Fibroblast of upper back skin (primary cell): ENCODE measurements around the gene SPP2.

Experiments used
- DNase-seq: peaks from one replicate; pipeline ENCODE4 v3.0.0-alpha.2; 2013

SPP2 gene, protein sequence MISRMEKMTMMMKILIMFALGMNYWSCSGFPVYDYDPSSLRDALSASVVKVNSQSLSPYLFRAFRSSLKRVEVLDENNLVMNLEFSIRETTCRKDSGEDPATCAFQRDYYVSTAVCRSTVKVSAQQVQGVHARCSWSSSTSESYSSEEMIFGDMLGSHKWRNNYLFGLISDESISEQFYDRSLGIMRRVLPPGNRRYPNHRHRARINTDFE

DNA sequence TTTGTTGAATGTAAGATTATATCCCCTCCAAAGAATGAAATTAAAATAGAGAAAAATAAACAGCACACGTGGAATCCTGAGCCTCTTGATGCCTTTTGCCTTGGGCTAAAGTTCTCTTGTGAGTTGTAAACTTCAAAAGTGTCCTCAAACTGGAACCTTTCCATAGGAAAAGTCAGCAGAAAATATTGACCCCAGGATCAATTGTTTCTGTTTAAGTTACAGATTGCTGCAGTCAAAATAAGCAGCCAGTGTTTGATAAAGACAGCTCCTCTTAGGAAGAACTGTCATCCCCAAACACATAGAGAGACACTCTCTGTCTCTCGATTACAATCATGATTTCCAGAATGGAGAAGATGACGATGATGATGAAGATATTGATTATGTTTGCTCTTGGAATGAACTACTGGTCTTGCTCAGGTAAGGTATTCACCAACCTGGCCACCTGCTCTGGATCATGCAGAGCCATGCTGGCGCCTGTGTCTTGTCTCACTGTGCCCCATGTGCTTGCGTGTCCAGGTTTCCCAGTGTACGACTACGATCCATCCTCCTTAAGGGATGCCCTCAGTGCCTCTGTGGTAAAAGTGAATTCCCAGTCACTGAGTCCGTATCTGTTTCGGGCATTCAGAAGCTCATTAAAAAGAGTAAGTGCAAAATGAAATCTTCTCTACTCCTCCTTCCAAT is at the start of gene SPP2:
Gene SPP2, plus strand, starts transcription at position 248 of the 681 bp plus-strand sequence. Its CDS starts 85 bp downstream, at position 333.
- no peak for DNase-seq

DNA sequence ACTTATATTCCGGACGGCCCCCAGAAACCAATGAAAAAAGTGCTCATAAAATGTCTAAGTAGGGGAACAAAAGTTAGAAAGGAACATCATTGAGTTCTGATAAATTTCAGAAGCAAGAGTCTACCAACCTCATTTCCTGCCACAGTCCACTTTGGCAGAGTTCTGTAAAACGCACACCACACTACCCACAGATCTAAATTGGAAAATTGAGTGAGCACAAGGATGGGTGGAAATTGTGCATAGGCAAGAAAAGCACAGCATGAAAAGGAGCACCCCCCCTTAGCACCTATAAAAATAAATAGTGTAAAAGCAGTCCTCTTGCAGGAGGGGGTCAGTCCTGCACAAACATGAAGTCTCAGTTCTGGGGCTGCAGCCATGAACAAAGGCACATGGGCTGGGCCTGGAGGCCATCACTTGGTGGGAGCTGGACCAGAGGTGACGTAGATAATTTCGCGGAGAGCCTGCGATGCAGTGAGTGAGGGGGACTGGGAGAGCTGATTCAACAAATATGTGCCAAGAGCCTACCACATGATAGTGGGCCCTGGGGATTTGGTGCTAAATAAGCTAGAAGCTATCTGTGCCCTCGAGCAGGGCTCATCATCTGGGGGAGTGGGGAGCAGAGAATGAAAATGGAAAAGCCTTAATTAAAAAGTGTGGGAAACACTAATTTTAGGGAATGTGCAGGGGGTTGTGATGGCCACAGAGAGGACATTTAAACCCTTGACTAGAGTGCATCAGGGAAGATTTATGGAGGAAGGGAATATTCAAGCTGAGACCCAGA is 48.9 kb upstream of the SPP2 start:
- no peak for DNase-seq

DNA sequence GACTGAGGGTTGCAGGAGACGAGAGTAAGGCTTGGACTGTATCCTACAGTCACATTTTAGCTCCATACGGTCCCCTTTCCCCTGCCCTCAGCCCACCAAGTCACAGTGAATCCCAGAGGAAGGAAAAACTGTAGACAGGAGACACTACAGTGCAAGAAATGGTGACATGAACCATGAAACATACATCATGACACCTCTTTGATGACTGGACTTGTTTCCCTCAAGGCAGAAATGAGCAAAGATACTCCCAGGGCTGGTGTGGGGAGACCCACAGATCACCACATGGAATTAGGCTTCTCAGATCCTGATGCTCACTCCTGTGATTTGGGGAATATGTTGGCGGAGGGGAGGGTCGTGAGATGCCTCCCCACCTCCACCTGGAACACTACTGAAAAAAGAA is 48.2 kb upstream of the SPP2 start:
- DNase-seq, result no peak

DNA sequence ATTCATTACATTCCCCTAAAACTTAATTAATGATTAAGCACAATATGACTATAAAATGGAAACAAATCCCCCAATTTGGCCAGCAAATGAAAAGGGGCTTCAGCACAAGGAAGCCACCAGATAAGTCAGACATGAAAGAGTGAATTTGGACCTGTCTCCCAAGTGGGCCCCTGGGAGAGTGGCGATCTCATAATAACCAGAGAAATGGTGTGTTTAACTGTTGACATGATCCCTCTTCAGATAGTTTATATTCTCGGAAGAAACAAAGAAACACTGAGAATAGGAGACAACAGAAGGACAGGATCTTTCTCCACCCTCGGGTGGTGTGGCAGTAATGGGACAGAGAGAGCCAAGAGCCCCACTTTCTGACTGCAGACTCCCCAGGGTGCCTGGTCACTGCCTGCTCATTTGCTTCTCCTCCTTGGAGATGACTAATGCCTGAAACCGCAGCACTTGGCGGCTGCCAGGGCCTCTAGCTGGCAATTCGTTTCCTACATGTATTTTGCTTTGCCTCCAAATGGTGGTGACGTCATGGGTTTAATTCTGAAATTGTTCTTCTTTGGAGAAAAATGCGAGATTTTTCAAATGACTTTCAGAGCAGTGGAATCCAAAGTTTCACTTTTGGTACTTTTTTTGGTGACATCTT is 46.4 kb upstream of the SPP2 start:
- DNase-seq, result peak; percentile 92

DNA sequence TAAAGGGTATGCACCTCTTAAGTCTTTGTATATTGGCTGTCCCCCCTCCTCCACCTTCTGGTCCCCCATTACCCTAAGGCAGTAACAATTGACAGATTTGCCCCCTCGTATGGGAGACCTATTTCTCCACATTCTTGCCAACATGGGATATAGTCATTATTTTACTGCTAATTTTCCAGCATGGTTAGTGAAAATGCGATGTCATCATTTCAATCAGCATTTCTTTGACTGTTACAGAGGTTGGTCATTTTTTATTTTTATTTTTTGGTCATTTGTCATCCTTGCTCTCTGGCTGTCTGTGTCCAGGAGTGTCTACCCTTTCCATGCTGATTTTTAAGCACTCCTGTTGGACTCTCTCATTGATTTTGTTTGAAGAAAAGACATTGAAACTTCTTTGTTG is 45.4 kb upstream of the SPP2 start:
- no peak for DNase-seq

DNA sequence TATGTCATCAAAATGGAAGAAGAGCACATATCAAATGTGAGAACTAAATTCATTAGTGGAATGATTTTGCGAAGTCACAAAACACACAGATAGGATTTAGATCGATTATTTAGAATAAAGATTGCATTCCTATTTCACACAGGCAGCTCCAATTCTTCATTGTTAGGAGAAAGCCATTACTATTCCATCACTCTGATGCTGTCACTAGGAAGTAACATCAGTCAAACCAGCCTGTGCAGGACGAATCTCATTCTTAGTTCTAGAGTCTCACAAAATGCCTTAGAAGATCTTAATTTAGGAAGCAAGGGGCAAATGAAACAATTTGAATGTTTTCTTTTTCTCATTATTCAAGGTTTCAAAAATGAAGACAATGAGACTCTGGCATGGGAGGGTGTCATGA is 44.0 kb upstream of the SPP2 start:
- no peak for DNase-seq

DNA sequence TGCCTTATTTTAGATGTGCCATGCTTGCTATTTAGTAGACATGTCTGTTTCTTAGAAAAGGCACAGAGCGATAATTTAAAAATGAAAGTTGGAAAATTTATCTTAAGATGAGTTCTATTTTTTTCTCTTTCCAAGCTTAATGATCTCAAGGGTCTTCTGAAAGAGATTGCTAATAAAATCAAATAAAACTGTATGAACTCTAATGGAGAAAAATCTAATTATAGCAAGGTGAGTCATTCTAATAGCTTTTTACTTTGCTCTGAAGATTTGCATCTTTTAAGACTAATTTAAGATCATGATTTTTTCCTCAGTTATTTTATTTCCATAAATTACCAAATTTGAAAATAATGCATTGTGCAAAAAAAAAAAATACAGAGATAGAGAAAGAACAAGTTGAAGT is 36.1 kb upstream of the SPP2 start:
- no peak for DNase-seq

DNA sequence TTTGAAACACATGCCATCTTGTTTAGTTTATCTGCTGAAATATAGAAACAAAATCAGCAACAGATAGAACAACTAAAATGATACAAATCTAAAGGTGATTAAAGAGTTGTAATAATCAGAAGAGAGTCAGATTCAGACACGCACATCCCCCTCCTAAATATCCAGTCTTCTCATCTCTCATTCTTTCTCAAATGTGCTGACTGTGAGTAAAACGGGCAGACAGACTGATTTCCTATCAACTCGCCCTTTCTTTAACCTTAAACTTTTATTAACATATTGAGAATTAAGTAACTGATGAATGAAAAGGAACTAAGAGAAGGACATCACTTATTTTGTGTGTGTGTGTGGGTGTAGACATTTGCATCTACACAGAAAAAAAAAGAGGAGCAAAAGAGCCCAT is 34.6 kb upstream of the SPP2 start:
- DNase-seq, result no peak

DNA sequence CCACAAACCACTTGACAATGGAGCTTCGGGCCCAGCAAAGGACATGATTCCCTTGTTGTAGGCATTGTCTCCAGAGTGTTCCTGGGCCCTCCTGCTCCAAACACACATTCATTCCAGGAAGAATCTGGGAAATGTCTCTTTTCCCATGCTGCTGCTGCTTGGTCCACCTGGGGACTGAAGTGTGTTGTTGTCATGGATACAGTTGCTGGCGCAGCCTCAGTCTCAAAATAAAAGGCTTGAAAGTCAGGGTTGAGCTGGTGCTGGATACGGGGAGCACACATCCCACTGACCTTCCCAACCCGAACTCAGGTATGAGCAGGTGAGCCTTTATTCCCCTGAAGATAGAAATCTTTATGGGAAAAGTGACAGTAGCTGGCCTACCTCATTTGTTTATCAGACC is 30.6 kb upstream of the SPP2 start:
- no peak for DNase-seq

DNA sequence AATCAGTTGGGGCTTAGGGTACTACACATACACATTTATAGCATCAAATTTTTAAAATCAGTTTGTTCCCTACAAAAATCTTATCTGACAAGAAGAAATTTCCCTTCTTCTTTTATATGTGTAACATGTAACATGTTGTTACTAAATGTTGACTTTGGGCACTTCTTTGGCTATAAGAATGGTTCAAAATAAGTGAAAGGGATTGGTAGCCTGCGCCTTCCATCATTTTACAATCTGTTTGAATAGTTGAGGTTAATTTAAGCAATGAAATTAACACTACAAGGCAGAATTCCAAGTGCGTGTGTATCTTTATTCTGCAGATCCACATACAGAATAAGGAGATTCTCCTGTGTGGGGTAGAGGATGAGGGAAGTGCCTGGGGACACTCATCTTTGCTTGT is 30.2 kb upstream of the SPP2 start:
- no peak for DNase-seq

DNA sequence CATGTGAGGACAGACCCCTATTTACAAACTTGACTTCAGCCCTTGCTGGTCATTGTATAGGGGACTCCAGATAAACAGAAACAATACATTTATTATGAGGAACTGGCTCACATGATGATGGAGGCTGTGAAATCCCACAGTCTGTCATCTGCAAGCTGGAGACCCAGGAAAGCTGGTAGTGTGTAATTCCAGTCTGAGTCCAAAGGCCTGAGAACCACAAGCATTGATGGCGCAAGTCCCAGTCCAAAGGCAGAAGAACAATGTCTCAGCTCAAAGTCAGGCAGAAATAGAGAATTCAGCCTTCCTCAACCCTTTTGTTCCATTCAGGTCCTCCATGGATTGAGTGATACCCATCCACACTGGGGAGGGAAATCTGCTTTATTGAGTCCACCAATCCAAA is 28.1 kb upstream of the SPP2 start:
- no peak for DNase-seq

DNA sequence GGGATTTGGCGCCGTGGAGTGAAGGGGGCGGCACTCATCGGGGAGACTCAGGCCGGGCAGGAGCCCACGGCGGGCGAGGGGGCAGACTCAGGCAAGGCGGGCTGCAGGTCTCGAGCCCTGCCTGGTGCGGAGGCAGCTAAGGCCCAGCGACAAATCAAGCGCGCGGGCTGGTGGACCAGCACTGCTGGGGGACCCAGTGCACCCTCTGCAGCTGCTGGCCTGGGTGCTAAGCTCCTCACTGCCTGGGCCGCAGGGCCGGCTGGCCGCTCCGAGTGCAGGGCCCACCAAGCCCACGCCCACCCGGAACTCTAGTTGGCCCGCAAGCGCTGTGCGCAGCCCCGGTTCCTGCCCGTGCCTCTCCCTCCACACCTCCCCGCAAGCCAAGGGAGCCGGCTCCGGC is 26.2 kb upstream of the SPP2 start:
- DNase-seq, result no peak

DNA sequence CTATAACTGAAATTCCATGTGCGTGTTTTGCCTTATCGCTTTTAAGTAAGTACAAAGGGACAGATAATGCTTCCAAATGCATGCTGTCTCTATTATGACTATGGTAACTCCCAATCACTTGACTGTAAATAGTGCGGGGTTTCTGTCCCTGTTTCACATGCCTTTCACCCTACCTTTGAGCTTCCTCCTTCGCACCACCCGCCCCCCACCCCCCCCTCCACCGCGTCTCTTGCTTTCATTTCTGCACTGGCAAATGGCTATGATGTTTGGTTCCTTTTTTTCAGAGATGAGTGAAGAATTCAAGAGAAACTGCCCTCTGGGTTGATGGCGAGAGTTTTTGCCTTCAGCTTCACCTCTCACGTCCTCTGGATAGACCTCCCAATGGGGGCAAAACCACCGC is 25.0 kb upstream of the SPP2 start:
- DNase-seq, result no peak

DNA sequence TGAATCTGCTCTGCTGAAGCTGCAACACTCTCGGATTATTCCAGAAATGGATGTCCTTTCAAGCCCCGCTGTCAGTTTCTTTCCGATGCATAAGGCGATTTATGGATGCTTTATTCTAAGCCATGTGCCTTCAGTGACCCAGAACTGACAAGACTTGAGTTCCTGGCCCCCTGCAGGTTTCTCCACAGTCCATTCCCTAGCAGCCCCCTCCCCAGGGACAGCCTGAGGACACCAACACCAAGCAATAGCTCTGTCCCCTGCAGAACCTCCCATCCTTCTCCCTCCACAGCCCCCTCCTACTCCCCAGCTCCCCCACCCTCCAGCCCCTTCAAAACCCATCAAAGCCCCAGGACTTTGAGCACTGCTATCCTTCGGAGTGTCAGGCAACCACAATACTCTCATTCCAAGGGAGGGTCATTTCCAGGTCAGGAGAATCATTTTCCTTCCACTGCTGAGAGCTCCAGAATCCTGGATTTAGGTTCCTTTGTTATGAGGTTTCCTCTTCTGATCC is 24.6 kb upstream of the SPP2 start:
- peak; percentile 57 for DNase-seq

DNA sequence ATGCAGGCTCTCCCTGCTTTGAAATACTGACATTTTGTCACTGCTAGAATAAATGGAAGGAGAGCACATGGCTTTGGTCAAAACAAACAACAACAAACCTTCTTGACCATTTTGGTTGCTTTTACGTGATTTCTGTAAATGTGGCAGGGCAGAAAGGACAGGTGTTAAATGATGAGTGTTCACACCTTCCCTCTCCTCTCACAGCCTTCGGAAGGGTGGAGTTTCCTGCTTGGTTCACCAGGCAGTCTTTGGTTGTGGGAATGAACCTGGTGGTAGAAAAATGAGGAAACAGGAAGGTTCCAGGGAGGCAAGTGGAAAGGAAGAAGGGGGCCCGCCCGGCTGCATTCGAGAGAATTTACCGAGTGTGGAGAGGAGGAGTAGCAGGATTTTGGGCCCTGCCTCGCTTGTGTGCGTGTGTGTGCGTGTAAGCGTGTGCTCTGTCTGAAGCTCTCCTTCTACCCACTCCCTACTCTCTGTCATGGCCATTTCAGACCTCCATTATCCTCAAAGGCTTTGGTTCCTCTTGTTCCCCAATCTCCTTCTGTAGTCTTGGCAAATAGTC is 23.7 kb upstream of the SPP2 start:
- DNase-seq, result no peak

DNA sequence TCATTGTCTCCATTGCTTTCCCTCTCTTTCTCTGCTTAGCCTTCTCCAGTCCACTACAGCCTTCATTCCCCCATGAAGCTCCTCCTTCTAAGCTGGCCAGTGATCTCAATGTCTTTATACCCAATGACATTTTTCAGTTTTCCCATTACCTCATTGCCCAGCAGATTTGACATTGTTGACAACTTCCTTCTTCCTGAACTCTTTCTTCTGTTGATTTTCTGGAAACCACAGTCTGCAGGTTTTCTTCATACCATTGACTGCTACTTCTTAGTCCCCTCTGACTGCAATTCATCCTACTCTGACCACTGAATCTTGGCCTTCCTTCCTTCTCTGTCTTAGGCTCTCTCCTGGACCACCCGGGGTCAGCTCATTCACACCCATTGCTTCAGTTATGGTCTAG is 22.9 kb upstream of the SPP2 start:
- DNase-seq, result no peak

DNA sequence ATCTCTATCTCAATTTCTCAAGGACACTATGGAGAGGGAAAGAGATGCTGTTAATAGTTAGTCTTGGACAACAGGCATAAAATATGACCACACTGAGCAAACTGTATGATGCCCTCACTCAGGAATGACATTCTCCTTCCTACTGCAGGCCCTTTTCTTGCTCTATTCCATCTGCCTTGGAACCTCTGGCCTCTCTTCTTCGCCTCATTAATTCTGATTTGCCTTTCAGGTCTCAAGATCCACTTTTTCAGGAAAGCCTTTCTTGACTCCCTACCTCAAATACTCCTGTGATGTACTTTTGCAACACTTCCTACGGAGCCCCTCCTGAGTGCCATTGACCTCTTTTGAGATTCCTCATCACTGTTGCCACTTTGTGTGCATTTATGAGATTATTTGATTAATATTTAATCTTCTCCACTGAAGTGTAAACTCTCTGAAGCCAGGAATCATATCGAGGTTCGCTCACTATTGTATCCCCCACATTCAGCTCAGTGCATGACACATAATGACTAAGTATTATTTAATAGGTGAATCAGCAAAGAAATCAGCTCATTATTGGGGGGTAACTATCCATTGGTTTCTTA is 21.3 kb upstream of the SPP2 start:
- no peak for DNase-seq

DNA sequence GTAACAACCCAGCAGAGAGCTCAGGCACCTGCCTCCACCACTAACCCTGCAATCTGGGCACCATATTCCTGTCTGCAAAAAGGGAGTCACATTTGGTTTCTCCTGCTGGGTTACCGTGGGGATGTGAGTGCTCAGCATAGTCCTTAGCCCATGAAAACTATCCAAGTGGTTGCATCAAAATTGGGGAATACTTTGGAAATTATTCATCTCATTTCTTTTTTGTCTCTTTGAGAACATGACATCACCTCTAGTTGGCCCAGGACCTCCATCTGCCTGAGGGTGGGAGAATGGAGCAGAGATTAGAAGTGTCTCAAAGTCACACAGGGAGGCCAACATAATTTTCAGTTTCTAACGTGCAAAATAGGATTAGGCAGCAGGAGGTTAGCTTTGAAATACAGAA is 19.3 kb upstream of the SPP2 start:
- peak; percentile 37 for DNase-seq

DNA sequence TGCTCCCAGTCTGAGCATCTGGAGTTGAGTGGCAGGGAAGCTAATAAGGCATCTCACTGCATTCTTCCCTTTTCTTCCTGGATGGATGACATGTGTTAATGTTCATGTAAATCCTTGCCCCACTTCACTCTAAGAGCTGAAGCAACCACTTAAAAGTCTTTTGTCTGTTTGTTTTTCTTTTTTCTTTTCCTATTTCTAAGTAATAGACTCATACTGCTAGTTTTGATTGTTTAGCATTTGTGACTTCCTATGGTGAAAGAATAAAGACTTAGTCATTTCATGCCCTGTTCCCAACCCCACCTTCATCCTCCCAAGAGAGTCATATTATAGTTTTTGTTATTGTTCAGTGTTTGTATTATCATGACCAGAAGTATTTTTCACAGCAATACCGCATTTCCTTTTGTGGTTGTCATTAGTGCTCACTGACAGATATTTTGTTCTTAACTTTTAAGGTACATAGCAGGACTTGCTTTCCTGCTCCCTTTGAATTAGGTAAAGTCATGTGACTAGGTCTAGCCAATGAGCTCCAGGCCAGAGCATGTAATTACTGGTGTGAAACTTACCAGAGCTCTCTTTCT is 18.1 kb upstream of the SPP2 start:
- DNase-seq, result peak; percentile 70

DNA sequence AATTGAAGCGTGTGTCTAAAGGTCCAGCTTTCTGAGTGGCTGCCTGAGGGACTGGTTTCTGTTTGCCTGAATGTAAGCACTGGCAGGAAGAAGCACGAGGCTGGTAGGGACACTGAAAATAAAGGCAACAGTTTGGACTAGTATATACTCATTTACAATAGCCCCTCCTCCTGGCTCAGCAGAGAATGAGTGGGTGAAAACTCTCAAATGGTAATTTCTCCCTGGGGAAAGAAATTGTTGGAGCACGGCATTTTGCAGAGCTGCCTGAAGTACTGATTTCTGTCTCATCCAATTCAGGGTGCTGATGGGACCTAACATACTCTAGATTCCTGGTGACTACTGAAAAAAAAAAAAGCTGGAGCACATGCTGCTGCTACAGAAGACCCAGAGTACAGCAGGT is 17.3 kb upstream of the SPP2 start:
- no peak for DNase-seq

DNA sequence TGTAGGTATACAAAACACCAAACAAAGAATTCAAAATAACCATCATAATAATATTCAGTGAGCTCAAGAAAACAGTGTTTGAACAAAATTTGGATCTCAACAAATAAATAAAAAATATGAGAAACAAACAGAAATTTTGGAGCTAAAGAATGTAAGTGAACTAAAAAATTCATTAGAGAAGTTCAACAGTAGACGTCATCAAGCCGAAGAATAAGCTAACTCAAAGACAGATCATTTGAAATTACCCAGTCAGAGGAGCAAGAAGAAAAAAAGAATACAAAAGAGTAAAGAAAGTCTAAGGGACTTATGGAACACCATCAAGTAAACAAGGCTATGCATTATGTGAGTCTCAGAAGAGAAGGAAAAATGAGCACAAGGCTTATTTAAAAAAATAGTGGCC is 16.6 kb upstream of the SPP2 start:
- no peak for DNase-seq

DNA sequence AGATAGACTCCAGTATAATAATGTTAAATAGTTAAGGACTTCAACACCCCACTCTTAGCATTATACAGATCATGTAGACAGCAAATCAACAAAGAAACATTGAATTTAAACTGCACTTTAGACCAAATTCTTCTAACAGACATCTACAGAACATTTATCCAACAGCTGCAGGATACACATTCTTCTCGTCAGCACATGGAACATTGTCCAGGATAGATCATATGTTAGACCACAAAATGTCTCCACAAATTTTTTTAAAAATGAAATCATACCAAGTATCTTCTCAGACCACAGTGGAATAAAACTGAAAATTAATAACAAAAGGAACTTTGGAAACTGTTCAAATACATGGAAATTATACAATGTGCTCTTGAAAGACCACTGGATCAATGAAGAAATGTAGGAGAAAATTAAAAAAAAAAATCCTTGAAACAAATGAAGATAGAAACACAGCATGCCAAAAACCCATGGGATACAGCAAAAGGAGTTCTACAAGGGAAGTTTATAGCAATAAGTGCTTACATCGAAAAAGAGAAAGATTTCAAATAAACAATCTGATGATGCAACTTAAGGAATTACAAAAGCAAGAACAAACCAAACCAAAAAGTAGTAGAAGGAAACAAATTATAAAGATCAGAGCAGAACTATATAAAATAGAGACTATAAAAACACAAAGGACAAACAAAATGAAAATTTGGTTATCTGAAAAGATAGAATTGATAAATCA is 12.3 kb upstream of the SPP2 start:
- peak; percentile 76 for DNase-seq
